Upper lobe of left lung (tissue), 6 donors: Measurements from ENCODE around the gene TXNDC2. TPM values are rescaled to one million over a fixed set of nuclear protein-coding genes. Genes with fewer than 3 reads are reported as not detected.

Experiments used
- ATAC-seq, 2 donors: fragments of 200-7000 bp; cut with Tn5 transposase; one replicate each; pipeline ENCODE4 v1.9.1; 2022; ENCODE audit warnings: mild to moderate bottlenecking in 2 of 2, moderate library complexity in 2 of 2; ENCODE audit not compliant: low FRiP score in 2 of 2
- DNase-seq, 2 donors: peaks; one replicate each; pipeline ENCODE4 v3.0.0-alpha.2; 2019 to 2020
- H3K27ac ChIP-seq, 4 donors: fragments of 200-600 bp; sonication (generic); one replicate each; pipeline ENCODE4 v1.5.1; 2016 to 2019
- H3K27me3 ChIP-seq, 4 donors: fragments of 200-600 bp; sonication (generic); one replicate each; pipeline ENCODE4 v1.5.1; 2017 to 2019
- H3K36me3 ChIP-seq, 4 donors: fragments of 200-600 bp; sonication (generic); one replicate each; pipeline ENCODE4 v1.5.1; 2016 to 2019
- H3K4me1 ChIP-seq, 4 donors: fragments of 200-600 bp; sonication (generic); one replicate each; pipeline ENCODE4 v1.5.1; 2018 to 2019
- H3K4me3 ChIP-seq, 4 donors: fragments of 200-600 bp; sonication (generic); one replicate each; pipeline ENCODE4 v1.5.1; 2017 to 2019; ENCODE audit warnings: mild to moderate bottlenecking in 2 of 4, moderate library complexity in 1 of 4
- H3K9me3 ChIP-seq, 4 donors: fragments of 200-600 bp; sonication (generic); one replicate each; pipeline ENCODE4 v1.5.1; 2018 to 2019
- EP300 ChIP-seq, 4 donors: sonication (generic); formaldehyde crosslinking; IDR thresholded peaks; one replicate each; pipeline ENCODE4 v1.5.1; 2017; ENCODE audit warnings: antibody characterized with exemption in 4 of 4, control low read depth in 2 of 4
- POLR2A ChIP-seq, 4 donors: fragments of 450-650 bp; IDR thresholded peaks; one replicate each; pipeline ENCODE4 v1.5.1; 2016 to 2017; ENCODE audit warnings: antibody characterized with exemption in 4 of 4, mild to moderate bottlenecking in 2 of 4
- POLR2AphosphoS5 ChIP-seq, 2 donors: sonication (generic); formaldehyde crosslinking; IDR thresholded peaks; one replicate each; pipeline ENCODE4 v1.5.1; 2017; ENCODE audit warnings: antibody characterized with exemption in 2 of 2
- WGBS, 2 donors: methylation state at CpG; one replicate each; pipeline ENCODE4 v1.1.5; 2017 to 2018; 5-methylcytosine and 5-hydroxymethylcytosine counted together
- total RNA-seq, 6 donors: library from RNA; depleted of rRNA in 4 of 6; stranded (reverse); fragments of >200 nt in 4 of 6; gene quantifications; one replicate each; pipeline versions ENCODE4 v1.1.0 to v1.2.1, GENCODE V29; 2016 to 2021
- TF ChIP-seq, protein P1 (sequence below), 6 experiments: fragments of 450-650 bp in 4 of 6; fragments of 200-600 bp in 2 of 6; sonication (generic) in 2 of 6; IDR thresholded peaks; one replicate each; pipeline ENCODE4 v1.5.1; 2016 to 2019; ENCODE audit warnings: antibody characterized with exemption in 6 of 6
- donor health status: DM: no; HTN: no; CAD: no; lungs with moderate emphysema.
- donor health status: DM: no; HTN: yes; CAD: no; lungs with severe emphysema.

TXNDC2 gene
- under 1 TPM in 3 of 6 donors, not detected in 3; 0.30 to 0.49 (median 0.33) TPM for total RNA-seq

DNA sequence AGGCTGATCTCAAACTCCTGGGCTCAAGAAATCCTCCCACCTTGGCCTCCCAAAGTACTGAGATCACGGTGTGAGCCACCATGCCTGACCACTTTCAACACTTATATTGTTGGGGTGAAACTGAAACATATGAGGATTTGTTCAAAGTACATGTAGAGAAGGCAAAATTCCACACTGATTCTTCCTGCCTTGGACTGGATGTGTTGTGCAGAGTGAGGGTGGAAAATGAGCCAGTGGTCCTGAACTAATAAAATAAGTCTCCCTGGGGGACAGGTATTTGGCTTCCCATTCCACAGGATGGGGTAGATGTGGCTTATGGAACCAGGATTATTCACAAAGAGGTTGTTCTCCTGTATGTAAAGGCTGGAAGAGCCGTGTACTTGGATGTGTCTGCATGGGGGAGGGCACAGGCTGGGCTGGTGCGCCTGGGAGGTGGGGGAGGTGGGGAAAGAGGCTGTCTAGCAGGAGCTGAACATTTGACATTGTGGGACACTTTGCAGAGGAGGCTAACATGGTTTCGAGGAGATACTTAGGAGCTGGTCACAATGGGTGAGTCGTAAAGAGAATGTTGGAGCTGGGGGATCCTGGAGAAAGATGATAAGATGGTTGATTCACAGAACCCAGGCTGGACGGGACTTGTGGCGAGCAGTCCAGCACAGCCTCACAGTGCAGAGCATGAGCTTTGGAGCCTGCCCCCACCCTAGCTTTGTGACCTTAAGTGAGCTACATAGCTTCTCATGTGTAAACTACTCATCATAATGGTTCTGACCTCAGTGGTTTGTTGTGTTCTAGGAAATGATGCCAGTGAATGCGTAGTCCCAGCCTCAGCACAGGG is at the start of gene TXNDC2:
TSS of gene TXNDC2 (plus strand) at position 804 of the 835 bp plus-strand sequence. CDS start 708 bp downstream, outside the sequence.
- H3K27ac ChIP-seq: no peak within 1 kb of the TSS
- DNase-seq (no peak), ATAC-seq (no peak)
- H3K4me3 ChIP-seq: no peak within 1 kb of the TSS
- WGBS, 2 donors: 92 to 98% methylated on average over 7 to 8 of the region's 8 CpGs
- no peaks in the 10 kb centered on the region for H3K27me3 ChIP-seq
- no peaks in the 10 kb centered on the region for H3K4me1 ChIP-seq
- H3K36me3 ChIP-seq: no peaks in the 10 kb centered on the region
- TF ChIP-seq EP300 (IDR thresholded peaks at IDR 0.05): no peak
- no peaks in the 10 kb centered on the region for H3K9me3 ChIP-seq

GRCh38 chr18:9838144-9838877 is 47.5 kb upstream of the TXNDC2 start:
- Histone ChIP-seq H3K27me3 (no peaks in the 10 kb centered on the region), H3K27ac (peak overlapping the region; percentile 75 to 84 (median 78)), H3K36me3 (peaks cover 0 to 6% (median 0%) of the 10 kb centered on the region in 4 donors), H3K9me3 (no peaks in the 10 kb centered on the region), H3K4me1 (peaks cover 0 to 30% (median 15%) of the 10 kb centered on the region in 4 donors), H3K4me3 (peak overlapping the region in 1 of 4 donors; percentile 4)
- peak in 1 of 2 donors; percentile 87 for DNase-seq
- ATAC-seq: peak; percentile 71 to 91
- WGBS, 2 donors: 46 to 67% methylated on average over 9 to 10 of the region's 10 CpGs
- TF ChIP-seq POLR2A (IDR thresholded peaks at IDR 0.05) (peak in 1 of 4 donors; percentile 49), POLR2AphosphoS5 (IDR thresholded peaks at IDR 0.05) (peak; percentile 20 to 59), EP300 (IDR thresholded peaks at IDR 0.05) (peak in 3 of 4 donors; percentile 1 to 81 (median 77))
- TF ChIP-seq, protein P1, sequence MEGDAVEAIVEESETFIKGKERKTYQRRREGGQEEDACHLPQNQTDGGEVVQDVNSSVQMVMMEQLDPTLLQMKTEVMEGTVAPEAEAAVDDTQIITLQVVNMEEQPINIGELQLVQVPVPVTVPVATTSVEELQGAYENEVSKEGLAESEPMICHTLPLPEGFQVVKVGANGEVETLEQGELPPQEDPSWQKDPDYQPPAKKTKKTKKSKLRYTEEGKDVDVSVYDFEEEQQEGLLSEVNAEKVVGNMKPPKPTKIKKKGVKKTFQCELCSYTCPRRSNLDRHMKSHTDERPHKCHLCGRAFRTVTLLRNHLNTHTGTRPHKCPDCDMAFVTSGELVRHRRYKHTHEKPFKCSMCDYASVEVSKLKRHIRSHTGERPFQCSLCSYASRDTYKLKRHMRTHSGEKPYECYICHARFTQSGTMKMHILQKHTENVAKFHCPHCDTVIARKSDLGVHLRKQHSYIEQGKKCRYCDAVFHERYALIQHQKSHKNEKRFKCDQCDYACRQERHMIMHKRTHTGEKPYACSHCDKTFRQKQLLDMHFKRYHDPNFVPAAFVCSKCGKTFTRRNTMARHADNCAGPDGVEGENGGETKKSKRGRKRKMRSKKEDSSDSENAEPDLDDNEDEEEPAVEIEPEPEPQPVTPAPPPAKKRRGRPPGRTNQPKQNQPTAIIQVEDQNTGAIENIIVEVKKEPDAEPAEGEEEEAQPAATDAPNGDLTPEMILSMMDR (IDR thresholded peaks at IDR 0.05): no peak

DNA sequence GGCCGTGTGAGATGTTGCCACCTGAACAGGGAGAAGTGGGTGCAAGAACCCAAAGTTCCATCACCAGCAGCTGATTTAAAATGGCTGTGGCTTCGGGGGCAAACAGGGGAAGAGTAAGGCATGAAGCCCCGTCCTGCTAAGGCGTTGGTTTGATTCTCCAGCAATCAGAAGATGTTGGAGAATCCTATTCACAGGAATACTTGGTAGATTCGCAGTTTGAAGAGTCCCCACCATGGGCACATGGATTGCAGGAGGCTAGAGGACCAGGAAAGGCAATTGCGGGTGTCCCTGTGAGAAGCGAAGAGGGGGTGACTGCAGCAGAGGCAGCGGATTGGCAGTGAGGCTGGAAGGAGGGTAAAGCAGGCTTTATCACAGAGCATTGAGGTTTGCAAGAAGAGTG is 46.6 kb upstream of the TXNDC2 start:
- DNase-seq (no peak), ATAC-seq (no peak)
- no peak for TF ChIP-seq EP300 (IDR thresholded peaks at IDR 0.05)
- TF ChIP-seq, protein P1 (IDR thresholded peaks at IDR 0.05): no peak
- Histone ChIP-seq H3K4me3 (no peak overlapping the region), H3K4me1 (peaks cover 0 to 30% (median 15%) of the 10 kb centered on the region in 4 donors), H3K9me3 (no peaks in the 10 kb centered on the region), H3K27ac (peak overlapping the region; percentile 75 to 84 (median 78)), H3K27me3 (no peaks in the 10 kb centered on the region), H3K36me3 (peaks cover 0 to 6% (median 0%) of the 10 kb centered on the region in 4 donors)
- 94 to 97% methylated on average over 8 of the region's 8 CpGs for WGBS, 2 donors

DNA sequence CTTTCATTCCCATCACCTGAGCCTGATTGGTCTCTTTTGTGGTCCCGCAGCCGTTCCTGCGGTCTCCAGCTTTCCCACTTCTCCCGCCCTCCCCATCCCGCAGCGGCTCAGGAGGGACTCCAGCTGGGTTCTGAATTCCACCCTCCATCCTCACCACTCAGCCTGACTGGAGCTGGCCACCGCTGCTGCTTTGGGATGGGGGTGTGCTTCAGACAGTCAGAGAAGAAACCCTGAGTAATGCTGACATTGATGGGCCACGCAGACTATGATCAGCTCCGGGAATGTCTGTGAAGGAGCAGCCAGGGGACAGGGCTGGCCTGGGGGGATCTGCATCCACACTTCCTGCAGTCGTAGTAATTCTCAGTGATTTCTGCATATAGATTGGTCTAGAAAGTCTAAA is 45.9 kb upstream of the TXNDC2 start:
- 86 to 94% methylated on average over 9 to 10 of the region's 10 CpGs for WGBS, 2 donors
- Histone ChIP-seq H3K27me3 (no peaks in the 10 kb centered on the region), H3K27ac (peak overlapping the region in 2 of 4 donors; percentile 81 to 84), H3K4me1 (peaks cover 0 to 29% (median 15%) of the 10 kb centered on the region in 4 donors), H3K9me3 (no peaks in the 10 kb centered on the region), H3K36me3 (peaks cover 0 to 9% (median 0%) of the 10 kb centered on the region in 4 donors), H3K4me3 (no peak overlapping the region)
- ATAC-seq (no peak), DNase-seq (peak in 1 of 2 donors; percentile 17)
- no peak for TF ChIP-seq POLR2A (IDR thresholded peaks at IDR 0.05)
- no peak for TF ChIP-seq POLR2AphosphoS5 (IDR thresholded peaks at IDR 0.05)

DNA sequence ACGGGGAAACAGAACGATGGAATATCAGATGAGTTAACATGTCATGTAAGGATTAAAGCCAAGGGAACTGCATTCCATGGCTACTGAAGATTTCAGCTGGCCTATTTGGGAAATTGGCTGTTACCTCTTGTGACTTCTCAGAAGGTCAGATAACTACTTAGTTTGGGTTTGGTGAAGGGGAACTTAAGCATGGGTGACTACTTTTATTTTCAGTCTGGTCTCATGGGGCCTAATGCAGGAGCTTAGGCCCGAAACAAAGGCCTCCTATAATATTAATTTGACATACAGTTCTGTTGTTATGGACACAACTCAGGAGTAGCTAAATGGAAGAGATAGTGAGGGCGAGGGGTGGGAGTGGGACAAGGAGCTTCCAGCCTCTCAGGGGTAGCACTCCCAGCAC is 44.0 kb upstream of the TXNDC2 start:
- WGBS, 2 donors: 89 to 91% methylated on average over 4 of the region's 4 CpGs
- Histone ChIP-seq H3K4me1 (peaks cover 9 to 27% (median 19%) of the 10 kb centered on the region in 4 donors), H3K27me3 (no peaks in the 10 kb centered on the region), H3K36me3 (peaks cover 0 to 10% (median 0%) of the 10 kb centered on the region in 4 donors), H3K4me3 (no peak overlapping the region), H3K9me3 (no peaks in the 10 kb centered on the region), H3K27ac (peak overlapping the region in 1 of 4 donors; percentile 3)
- ATAC-seq (no peak), DNase-seq (no peak)
- TF ChIP-seq POLR2A (IDR thresholded peaks at IDR 0.05) (no peak), POLR2AphosphoS5 (IDR thresholded peaks at IDR 0.05) (no peak), EP300 (IDR thresholded peaks at IDR 0.05) (no peak)
- TF ChIP-seq, protein P1 (IDR thresholded peaks at IDR 0.05): no peak
